HEK293 (cell line): ENCODE data around the gene FBN2.

Experiments
- BCL11A ChIP-seq: fragments of 450-650 bp; formaldehyde crosslinking; IDR thresholded peaks from 2 replicates; pipeline ENCODE4 v1.5.1; 2016; ENCODE audit warnings: low read depth, missing biosample characterization, missing genetic modification characterization
- CTCF ChIP-seq: fragments of 450-650 bp; formaldehyde crosslinking; IDR thresholded peaks from 2 replicates; pipeline ENCODE4 v1.5.1; 2016; ENCODE audit warnings: missing biosample characterization, missing genetic modification characterization
- OVOL3 ChIP-seq: fragments of 450-650 bp; formaldehyde crosslinking; IDR thresholded peaks from 2 replicates; pipeline ENCODE4 v1.5.1; 2016; ENCODE audit warnings: missing biosample characterization, missing genetic modification characterization
- PATZ1 ChIP-seq: fragments of 450-650 bp; formaldehyde crosslinking; IDR thresholded peaks from 2 replicates; pipeline ENCODE4 v1.5.1; 2016; ENCODE audit warnings: missing biosample characterization, missing genetic modification characterization
- SP2 ChIP-seq: fragments of 450-650 bp; formaldehyde crosslinking; IDR thresholded peaks from 2 replicates; pipeline ENCODE4 v1.5.1; 2016; ENCODE audit warnings: missing biosample characterization, missing genetic modification characterization
- TRIM28 ChIP-seq: IDR thresholded peaks from 2 replicates; pipeline ENCODE4 v1.6.1; 2011; ENCODE audit warnings: low read length, control low read depth, borderline replicate concordance
- ZBTB26 ChIP-seq: fragments of 450-650 bp; formaldehyde crosslinking; optimal IDR thresholded peaks from 2 replicates; pipeline ENCODE3; 2016; ENCODE audit warnings: missing biosample characterization, mild to moderate bottlenecking, missing genetic modification characterization
- ZNF24 ChIP-seq: fragments of 450-650 bp; formaldehyde crosslinking; IDR thresholded peaks from 2 replicates; pipeline ENCODE4 v1.5.1; 2016; ENCODE audit warnings: missing biosample characterization, missing genetic modification characterization

- TF ChIP-seq CTCF = no peak
- no peak for TF ChIP-seq TRIM28
- no peak for TF ChIP-seq ZNF24 (tag by site-specific recombination)
- TF ChIP-seq SP2 (tag by site-specific recombination) = no peak
- TF ChIP-seq PATZ1 (tag by site-specific recombination) = no peak
- no peak for TF ChIP-seq OVOL3 (tag by site-specific recombination)
- no peak for TF ChIP-seq BCL11A (tag by site-specific recombination)
- no peak for TF ChIP-seq ZBTB26 (tag by site-specific recombination)
Observed at GRCh38 chr5:128349044-128349858, 188.8 kb downstream of the FBN2 start.
